Coronary artery (tissue), 2 donors: ENCODE measurements around the gene LAMA5.

Experiments used
- DNase-seq: peaks from one replicate; pipeline ENCODE4 v3.0.0-alpha.2; 2017; ENCODE audit warnings: low spot score
- H3K27ac ChIP-seq, 2 donors: fragments of 200-600 bp; sonication (generic); one replicate each; pipeline ENCODE4 v1.5.1; 2016 to 2019
- H3K4me3 ChIP-seq: fragments of 200-600 bp; sonication (generic); 2 replicates; pipeline ENCODE4 v1.5.1; 2016; ENCODE audit warnings: mild to moderate bottlenecking, moderate library complexity
- TF ChIP-seq, protein P1 (sequence below): fragments of 200-600 bp; sonication (generic); IDR thresholded peaks from one replicate; pipeline ENCODE4 v1.5.1; 2019; ENCODE audit warnings: antibody characterized with exemption

LAMA5 gene

GRCh38 chr20:62327726-62328495, 39.2 kb downstream of the LAMA5 start:
- no peak for DNase-seq
- no peak overlapping the region for H3K27ac ChIP-seq
- H3K4me3 ChIP-seq, result no peak overlapping the region
- TF ChIP-seq, protein P1, sequence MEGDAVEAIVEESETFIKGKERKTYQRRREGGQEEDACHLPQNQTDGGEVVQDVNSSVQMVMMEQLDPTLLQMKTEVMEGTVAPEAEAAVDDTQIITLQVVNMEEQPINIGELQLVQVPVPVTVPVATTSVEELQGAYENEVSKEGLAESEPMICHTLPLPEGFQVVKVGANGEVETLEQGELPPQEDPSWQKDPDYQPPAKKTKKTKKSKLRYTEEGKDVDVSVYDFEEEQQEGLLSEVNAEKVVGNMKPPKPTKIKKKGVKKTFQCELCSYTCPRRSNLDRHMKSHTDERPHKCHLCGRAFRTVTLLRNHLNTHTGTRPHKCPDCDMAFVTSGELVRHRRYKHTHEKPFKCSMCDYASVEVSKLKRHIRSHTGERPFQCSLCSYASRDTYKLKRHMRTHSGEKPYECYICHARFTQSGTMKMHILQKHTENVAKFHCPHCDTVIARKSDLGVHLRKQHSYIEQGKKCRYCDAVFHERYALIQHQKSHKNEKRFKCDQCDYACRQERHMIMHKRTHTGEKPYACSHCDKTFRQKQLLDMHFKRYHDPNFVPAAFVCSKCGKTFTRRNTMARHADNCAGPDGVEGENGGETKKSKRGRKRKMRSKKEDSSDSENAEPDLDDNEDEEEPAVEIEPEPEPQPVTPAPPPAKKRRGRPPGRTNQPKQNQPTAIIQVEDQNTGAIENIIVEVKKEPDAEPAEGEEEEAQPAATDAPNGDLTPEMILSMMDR, result no peak

DNA sequence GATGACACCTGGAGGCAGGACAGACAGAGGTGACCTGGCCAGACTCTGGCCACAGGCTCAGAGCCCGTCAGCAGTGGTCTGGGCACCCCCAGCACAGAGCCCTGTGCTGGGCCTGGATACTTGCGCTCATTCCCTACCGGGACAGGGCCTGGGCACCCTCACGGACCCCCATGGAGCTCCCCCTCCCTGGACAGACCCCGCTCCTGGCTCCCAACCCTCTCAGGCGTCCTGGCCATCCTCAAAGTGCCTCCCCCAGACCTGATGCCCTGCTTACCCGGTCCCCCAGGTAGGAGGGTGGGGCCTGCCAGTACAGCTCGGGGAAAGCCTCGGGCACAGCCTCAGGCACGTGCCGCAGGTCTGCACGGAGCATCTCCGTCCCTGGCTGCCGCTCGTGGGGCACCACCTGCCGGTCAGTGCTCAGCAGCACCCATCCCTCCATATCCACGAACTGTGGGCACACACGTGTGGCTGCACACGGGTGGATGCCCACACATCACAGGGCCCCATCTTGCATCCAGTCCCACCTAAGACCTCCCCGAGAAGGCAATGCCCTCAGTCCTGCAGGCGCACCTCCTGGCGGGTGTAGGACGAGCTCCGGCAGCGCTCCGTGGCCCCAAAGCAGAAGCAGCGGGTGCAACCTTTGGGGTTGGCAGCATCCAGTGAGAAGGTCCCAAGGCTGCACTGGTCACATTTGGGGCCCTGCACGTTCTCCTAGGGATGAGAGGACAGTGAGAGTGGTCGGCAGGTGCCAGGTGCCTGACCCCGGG, 40.0 kb downstream of the LAMA5 start:
- Histone ChIP-seq H3K27ac (no peak overlapping the region), H3K4me3 (no peak overlapping the region)
- TF ChIP-seq, protein P1, result no peak
- no peak for DNase-seq

DNA sequence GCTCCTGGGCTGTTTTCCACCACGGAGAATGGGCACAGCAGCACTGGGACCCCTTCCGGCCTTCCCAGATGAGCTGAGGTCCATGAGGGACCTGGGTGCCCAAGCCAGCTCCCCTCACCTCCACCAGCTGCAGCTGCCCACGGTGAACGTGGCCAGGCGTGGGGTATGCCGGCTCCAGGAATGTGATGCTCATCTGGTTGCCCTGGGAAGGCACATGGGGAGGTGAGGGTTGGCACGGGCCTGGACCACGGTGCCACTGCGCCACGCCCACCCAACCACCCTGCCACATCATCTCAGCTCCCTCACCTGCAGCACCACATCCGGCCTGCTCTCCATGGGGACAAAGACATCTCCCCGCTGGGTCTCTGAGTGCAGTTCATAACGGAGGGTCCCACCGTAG, 40.6 kb downstream of the LAMA5 start:
- DNase-seq, result no peak
- TF ChIP-seq, protein P1, result no peak
- H3K4me3 ChIP-seq, result no peak overlapping the region
- H3K27ac ChIP-seq, result no peak overlapping the region

DNA sequence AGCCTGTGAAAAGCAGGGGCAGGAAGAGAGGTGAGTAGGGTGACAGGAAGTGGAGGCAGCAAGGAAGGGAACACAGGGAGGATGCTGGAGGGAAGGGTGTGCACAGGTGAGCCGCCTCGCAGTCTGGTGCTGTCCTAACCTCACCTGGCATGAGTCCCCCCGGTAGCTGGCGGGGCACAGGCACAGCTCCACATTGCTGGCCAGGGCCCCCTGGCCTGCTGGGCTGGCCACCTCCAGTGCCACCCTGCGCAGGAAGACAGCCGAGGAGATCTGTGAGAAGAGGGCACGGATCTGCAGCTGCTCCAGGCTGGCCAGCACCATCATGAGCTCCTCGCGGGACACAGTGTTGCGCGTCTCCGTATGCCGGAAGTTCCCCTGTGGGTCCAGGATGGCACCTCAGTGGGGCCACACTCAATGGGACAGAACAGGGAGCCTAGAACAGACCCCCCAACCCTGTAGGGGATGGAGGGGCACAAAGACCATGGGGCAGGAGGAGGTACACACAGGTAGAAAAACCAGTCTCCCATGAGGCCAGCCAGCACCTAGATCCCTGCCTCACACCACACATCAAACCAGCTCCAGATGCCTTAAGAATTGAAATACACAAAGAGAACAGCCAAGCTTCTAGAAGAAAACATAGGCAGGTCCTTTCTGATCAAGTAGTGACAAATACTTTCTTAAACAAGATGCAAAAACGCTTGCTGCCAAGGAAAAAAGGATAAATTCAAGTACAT, 41.8 kb downstream of the LAMA5 start:
- Histone ChIP-seq H3K4me3 (no peak overlapping the region), H3K27ac (no peak overlapping the region)
- DNase-seq, result no peak
- TF ChIP-seq, protein P1, result no peak

DNA sequence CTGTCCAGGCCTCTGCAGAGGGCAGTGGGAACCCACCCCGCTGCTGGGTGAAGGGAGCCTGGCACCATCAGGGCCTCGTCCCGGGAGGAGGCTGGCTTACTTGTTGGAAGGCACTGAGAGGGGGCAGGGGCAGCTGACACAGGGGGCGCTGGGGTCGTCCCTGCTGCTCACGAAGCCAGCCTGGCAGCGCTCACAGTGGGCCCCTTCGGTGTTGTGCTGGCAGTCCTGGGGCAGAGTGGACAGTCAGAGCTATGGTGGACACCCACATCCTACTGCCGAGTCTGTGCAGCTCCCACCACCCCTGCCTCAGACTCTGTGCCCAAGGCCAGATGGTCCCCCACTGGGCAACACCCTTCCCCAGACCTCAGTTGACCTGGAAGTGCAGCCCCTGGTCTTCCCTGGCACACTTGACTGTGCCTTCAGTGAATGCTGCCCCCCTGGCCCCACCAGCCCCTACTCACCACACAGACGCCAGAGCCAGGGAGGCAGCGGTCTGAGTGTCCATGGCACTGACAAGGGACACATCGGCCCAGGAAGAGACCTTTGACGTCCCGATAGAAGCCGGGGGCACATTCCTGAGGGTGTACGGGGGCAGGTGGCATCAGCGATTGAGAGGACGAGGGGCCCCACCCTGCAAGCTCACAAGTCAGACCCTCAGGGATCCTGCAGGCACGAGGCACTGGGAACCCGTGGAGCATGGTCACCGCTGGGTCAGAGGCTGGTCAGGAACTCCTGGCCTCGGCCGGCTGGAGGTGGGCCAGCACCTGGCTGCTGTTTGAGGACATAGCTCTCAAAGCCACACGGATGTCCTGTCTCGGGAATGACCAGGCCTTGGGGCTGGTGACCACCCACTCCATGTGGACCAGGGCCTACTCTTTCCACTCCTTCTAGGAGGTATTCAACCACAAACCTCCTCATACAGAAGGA, 42.9 kb downstream of the LAMA5 start:
- no peak overlapping the region for H3K27ac ChIP-seq
- TF ChIP-seq, protein P1, result no peak
- no peak overlapping the region for H3K4me3 ChIP-seq
- no peak for DNase-seq
